NAMALWA (cell line): ENCODE results near the gene PRG3.
A peak's percentile ranks its signal among the peaks of the same experiment; 100 is the strongest.
"Not testable (repeated sequence)": the region's sequence is repeated elsewhere in the genome, so short reads cannot be mapped to it uniquely, and the experiment has no call there.

Experiments
- DNase-seq: peaks from one replicate; pipeline ENCODE4 v3.0.0-alpha.2; 2015; ENCODE audit warnings: low spot score

The PRG3 gene

DNA sequence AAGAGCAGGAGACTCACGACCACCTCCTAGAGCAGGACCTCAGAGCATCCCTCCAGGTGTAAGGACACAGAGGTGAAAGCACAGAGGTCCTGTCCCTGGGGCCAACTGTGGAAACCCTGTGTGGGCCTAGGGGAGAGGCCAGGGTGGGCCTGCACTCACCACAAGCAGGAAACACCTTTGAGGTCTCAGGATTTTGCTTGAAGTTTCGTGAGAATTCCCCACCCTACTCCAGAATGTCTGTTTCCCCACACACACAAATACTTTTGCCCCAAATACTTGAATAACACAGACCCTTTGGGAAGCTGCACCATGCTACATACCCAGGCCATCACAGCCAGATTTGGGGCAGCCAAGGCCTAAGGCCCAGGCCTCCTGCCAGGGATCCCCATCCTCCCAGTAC is 27.8 kb upstream of the PRG3 start:
- DNase-seq: no peak

DNA sequence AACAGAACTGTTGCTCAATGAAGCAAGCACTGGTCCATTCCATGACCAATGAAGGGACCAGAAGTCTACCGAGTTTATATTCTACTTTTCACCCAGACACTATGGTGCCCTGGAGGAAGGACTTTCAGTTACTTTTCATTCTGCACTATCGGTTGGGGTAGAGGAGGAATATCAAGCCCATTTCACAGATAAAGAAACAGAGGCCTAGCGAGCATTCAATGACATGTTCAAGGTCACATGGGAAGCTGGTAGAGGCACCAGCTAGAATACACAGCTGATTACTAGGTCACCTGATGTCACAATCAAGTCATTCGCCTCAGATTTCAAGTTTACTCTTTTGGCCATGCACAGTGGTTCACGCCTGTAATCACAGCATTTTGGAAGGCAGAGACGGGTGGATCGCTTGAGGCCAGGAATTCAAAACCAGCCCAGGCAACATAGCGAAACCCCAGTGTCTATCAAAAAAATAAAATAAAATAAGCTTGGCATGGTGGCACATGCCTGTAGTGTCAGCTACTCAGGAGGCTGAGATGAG is 27.1 kb upstream of the PRG3 start:
- no peak for DNase-seq

DNA sequence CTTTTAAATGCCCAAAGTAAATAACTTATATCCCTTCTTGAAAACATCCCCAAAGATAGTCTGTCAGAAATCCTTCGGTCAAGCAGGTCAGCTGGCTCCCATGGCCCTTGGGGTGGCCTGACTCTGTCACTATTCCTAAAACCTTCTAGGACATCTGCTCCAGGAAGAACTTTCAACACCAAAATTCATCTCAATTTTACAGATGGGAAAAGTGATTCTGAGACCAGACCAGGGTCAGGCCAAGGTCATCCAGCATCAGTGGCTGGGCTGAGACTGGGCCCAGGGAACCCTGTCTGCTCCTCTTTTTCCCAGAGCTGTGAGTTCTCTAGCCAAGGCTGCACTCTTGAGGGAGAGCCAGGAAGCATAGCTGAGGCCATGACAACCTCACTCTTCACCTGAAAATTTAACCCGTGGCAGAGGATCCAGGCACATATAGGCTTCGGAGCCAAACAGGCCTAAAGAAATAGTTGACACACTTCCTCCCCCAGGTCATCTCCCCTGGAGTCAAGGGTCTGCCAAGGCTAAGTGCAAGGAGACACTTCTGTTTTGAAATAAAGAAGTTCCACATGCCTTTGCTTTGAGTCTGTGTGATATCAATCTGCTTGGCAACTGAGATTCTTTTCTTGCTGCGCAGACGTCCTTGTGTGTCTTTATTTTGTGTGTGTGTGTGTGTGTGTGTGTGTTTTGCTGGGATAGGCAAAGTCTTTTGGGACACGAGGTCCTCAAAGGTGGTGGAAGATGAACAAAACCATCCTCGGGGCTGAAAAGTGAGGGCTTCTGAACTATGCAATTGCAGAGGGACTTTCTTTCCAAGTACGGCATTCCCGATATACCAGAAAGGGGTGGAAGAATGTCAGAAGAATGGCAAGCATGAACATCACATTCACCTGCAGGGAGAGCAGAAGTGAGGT is 26.3 kb upstream of the PRG3 start:
- no peak for DNase-seq

DNA sequence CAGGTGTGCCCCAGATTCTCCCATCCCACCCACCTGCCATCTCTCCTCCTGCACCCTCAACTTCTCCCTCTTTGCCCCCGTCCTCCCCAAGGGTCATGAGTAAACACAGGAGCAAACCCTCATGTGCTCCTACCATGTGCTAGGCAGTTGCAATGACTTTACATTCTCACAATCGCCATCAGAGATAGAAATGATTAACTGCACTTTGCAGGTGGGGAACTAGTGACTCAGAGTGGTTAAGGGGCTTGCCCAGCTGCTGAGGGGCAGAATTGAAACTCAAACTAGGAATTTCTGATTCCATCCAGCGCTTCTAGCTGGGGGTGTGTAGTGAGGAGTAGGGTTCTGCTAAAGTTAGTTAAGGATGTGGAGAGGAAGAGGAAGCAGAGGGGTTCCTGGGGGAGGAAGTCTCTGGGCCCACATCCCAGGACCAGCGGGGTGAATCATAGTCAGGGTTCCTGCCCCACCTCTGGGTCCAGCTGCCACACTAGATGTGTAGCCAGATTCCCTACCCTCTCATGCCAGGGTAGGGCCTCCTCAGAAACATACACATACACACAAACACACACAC is 25.5 kb upstream of the PRG3 start:
- peak; percentile 21 for DNase-seq

DNA sequence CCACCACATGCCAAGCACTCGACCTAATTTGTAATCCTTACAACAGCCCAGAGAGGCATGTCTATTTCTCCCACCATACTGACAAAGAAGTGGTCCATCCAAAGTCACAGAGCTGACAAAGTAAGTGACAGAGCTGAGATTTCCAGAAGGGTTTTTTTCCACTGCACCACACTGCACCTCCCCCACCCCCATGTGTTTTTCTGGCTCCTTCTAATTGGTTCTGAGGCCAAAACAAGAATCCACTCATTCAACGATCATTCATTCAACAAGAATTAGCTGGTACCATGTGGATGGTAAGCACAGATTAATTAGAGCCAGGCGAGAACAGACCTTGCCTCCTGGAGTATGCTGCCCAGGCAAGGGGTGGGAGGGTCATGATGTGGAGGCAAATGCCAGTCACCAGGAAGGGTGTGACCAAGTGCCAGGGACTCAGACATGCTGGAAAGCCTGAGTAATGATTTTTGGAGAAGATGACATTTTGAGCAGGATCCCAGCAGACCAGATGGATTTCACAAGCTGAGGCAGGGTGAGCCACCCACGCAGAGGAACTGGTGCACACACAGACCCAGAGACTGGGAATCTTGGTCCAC is 24.4 kb upstream of the PRG3 start:
- no peak for DNase-seq

GRCh38 chr11:57403802-57404147 is 22.8 kb upstream of the PRG3 start:
- no peak for DNase-seq

DNA sequence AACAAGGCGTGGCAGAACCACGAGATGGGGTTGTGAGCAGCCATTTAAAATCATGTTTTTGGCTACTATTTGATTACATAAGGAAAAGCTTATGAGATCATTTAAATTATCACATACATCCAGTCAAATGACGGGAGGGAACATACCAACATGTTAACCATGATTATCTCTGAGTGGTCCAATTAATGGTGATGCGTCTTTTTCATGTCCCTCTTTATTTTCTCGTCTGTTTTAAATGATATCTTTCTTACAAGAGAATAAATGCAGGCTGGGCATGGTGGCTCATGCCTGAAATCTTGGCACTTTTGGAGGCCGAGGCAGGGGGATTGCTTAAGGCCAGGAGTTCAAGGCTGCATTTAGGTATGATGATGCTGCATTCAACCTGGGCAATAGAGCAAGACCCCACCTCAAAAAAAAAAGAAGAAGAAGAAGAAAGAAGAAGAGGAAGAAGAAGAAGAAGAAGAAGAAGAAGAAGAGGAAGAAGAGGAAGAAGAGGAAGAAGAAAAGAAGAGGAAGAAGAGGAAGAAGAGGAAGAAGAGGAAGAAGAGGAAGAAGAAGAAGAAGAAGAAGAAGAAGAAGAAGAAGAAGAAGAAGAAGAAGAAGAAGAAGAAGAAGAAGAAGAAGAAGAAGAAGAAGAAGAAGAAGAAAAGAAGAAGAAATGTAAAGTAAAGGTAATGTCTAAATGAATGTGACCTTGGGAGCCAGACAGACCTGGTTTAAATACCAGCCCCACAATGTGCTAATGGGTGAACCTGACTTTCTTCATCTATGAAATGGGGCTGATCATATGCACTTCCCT is 22.3 kb upstream of the PRG3 start:
- not testable (repeated sequence) for DNase-seq

DNA sequence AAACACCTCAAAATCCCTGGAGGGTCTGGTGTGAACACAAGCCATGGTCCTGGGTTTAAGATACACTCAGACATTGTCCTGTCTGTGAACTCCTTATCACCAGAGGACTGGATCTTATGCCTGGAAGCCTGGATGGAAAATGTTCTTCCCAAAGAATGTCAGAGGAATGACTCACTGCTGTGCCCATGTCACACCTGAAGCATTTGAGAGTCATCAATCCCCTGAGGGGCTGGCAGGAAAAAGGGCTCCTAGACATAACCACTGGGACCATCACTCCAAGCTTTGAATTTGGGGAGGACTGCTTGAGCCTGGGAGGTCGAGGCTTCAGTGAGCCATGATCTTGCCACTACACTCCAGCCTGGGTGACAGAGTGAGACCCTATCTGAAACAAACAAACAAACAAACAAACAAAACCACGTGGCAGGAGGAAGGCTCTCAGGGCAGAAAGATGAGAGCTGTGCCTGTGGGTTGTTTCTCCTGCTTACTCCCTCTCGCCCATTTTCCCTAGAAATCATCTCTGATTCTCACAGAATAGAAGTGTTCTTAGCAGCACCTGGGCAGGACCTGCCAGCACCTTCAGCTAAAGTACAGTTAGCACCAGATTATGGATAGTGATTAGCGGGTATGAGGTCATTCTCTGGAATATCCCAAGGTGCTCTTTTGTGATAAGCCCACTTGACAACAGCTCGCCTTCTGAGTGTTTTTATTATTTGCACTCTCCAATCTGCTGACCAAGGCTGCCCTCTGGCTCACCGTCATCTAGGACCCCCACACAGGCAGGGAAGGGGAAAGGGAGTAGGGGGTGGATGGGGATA is 21.4 kb upstream of the PRG3 start:
- no peak for DNase-seq

DNA sequence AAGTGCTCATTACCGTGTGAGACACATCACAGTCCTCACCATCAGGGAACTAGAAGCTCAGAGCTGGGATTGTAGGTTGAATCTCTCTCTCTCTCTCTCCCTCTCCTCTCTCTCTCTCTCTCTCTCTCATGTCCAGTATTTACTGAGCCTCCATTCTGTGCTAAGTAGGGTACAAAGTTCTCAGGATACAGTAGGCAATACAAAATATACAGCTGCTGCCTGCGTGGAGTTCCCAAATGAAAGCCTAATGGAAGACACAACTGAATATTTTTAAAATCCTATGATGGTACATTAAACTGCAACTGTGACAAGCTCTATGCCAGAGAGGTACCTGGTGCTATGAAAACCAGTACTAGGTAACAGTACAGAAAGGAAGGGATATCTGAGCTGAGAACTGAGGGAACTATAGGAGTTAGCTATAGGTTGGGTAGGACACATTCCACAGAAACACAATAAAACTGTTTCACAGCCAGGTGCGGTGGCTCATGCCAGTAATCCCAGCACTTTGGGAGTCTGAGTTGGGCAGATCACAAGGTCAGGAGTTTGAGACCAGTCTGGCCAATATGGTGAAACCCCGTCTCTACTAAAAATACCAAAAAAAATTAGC is 19.1 kb upstream of the PRG3 start:
- DNase-seq: no peak

DNA sequence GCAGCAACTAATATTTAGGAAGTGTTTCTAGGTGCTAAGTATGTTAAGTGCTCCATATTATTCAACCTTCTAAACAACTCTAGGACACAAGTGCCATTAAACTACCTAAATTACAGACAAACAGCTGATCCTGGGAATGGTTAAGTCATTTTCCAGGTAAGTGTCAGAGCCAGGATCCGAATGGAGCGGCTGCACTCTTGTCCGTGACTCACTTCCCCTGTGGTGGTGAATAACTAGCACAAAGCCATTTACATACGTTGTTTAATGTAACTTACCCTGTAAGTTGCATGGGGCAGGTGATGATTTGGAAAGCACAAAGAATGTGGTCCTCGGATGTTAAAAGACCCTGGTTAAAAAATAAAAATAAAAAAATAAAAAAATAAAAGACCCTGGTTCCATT is 18.3 kb upstream of the PRG3 start:
- DNase-seq: no peak

DNA sequence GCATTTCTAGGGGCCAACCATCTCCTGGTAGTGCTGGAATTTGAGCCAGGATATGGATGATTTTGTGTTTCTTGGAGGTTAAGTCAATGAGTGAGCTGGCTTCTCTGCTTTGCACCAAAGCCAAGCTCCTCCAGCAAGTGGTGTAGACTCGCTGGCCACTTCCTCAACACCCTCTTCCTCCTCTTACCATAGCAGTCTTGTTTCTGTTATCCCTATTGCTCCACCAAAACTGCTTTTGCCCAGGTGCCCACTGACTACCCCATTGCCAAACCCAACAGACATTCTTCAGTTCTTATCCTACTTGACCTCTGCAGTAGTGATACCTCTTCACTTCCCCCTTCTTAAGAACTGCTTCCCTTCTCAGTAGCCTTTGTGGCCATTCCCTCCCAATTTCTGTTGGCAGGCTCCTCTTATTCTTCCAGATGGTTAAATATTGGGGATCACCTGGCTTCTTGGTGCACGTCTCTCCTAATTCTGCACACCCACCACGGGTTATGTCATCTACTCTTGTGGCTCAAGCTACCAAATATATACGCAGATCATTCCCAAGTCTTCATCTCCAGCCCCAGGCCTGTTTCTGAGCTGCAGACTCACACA is 16.5 kb upstream of the PRG3 start:
- no peak for DNase-seq

- DNase-seq: no peak
Measured at GRCh38 chr11:57396744-57397143, 15.8 kb upstream of the PRG3 start.

DNA sequence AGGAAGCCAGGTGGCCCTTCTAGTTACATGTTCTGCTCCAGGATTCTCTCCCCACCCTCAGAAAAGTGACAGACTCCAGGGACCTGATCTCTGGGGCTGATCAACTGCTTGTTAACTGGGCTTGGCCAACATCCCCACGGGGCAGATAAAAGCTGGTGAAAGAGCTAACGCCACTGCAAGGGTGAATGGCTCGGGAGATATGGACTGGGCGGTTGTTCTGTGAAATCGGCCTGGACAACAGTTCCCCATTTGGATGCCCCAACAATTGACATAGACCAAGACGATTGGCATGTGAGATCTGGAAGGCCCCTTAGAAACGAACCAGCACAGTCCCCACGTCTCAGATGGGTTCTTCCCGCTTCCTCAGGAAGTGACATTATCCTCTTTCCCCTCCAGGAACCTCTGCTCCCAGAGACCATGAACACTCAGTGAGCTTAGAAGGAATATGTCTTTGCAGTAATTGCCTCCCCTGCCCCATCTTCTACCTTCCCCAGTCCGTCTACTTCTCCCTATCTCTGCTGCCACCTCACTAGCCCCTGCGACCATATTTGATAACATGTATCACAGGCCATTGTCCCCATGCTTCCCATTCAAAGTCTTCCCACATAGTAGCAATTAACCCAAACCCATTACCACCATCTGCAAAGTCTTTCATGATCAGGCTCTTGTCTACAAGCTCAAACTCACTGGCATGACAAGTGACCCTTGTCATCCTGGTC is 15.1 kb upstream of the PRG3 start:
- DNase-seq: no peak

DNA sequence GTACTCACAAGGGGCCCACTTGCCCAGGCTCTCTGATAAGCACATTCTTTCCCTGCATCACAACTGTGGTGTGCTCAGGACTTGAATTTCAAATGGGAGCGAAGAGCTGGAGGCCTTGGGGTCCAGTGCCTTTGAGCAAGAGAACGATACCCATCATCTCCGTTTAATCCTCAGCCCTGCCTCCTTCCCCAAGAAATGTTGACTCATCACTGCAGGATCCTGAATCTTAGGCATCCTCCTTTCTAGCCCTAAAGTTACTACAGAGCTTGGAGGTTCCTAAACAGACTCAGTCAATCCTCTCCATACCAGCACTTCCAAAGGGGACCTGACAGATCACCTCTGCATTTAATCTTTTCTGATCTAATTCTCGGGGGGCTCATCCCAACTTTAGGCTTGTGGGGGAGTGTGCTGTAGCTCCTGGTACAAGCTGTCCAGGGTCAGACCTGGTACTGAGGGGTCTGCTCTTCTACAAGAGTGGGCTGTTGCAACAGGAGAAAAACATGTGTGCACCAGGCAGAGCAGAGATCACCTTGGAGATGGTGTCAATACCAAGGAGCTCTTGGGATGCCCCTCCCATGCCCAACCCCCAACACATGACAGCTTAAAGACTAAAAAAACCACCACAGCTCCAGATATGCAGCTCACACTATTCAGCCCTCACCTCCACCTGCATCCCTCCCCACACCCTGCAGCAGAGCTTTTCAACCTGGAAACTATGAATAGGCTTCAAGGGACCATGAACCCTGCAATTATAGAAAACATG is 13.4 kb upstream of the PRG3 start:
- DNase-seq: no peak

GRCh38 chr11:57392763-57393105 is 11.8 kb upstream of the PRG3 start:
- DNase-seq: no peak

GRCh38 chr11:57392066-57392762 is 11.3 kb upstream of the PRG3 start:
- DNase-seq: no peak

DNA sequence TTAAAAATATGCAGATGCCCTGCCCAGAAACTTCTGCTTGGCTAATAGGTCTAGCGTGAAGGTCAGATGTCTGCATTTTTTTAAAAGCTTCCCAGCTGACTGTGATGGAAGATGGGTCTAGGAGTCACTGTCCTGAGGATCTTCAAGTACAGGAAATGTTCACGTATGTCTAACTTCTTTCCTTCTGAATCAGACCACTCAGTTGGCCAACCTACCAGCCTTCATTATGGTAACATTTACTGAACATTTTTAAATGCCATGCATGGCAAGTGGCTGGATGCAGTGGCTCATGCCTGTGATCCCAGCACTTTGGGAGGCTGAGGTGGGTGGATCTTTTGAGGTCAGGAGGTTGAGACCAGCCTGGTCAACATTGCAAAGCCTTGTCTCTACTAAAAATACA is 10.6 kb upstream of the PRG3 start:
- no peak for DNase-seq

- no peak for DNase-seq
Measured at GRCh38 chr11:57391111-57391510, 10.2 kb upstream of the PRG3 start.

- no peak for DNase-seq
Measured at GRCh38 chr11:57390535-57390934, 9.6 kb upstream of the PRG3 start, which contains the start of gene PRG2. Gene PRG2, minus strand, starts transcription at chr11:57390650. Its CDS starts 706 bp downstream, at chr11:57389944.
